ENCODE data around the gene SST. TPM values are rescaled to one million over a fixed set of nuclear protein-coding genes. Genes with fewer than 3 reads are reported as not detected.

SST gene
- total and polyA plus RNA-seq, 2 of the 4 experiments (the other 2 are of a cell fraction), result not detected

DNA sequence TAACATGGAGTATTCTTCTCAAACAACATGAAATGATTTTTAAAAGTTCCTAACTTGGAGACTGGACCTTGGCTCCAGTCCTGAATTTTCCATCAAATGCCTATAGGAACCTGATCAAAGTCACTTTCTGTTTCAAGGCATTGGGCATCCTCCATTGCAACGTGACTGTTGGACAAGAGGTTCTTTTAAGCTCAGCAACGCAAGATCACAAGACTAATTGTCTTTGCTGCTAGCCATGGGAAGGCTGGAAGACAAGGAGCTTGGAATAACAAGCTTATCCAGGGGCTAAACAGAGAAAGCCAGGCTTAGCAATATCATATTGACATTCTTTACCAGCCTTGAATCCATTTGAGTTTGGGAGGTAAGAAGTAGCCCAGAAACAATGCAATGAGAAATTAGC lies 48.3 kb downstream of the SST start:
- no CpG with 5 or more reads among the region's 2 CpGs for WGBS, 2 experiments (ENCODE audit: extremely low coverage in 2 of 2, insufficient read length in 1 of 2)
- Histone ChIP-seq H3K9ac (ENCODE audit: low read depth, low read length) (no peak overlapping the region), H2BK120ac (ENCODE audit: low read depth, low read length) (no peak overlapping the region), H3K4ac (ENCODE audit: low read depth, low read length) (no peak overlapping the region), H4K8ac (ENCODE audit: low read depth in 2 of 2, low read length in 2 of 2) (no peak overlapping the region), H2AK9ac (replicated peaks; ENCODE audit: low read depth, low read length, poor library complexity) (no peak overlapping the region), H3K4me2 (ENCODE audit: low read depth, low read length) (no peak overlapping the region), H2AK5ac (ENCODE audit: low read depth, low read length) (no peak overlapping the region), H3K27me3 (ENCODE audit: control insufficient read depth, insufficient read depth, low read length) (peaks cover 16% of the 10 kb centered on the region), H3K9me3 (ENCODE audit: control insufficient read depth, insufficient read depth, low read length) (no peaks in the 10 kb centered on the region), H2BK15ac (ENCODE audit: low read depth, low read length) (no peak overlapping the region), H3K4me1 (ENCODE audit: control insufficient read depth, insufficient read depth, low read length) (no peaks in the 10 kb centered on the region), H3K4me3 (ENCODE audit: insufficient read depth, low read depth, low read length) (no peak overlapping the region), H4K91ac (ENCODE audit: insufficient read depth, low read depth, low read length) (no peak overlapping the region), H3K56ac (ENCODE audit: extremely low read depth, insufficient read depth, low read length) (no peak overlapping the region), H3K23ac (ENCODE audit: low read depth, low read length) (no peak overlapping the region), H3K18ac (ENCODE audit: low read depth, low read length) (no peak overlapping the region), H2BK20ac (ENCODE audit: low read depth, low read length) (no peak overlapping the region), H3K14ac (replicated peaks; ENCODE audit: low read depth, low read length) (no peak overlapping the region), H3K9me1 (ENCODE audit: insufficient read depth, low read length) (no peaks in the 10 kb centered on the region), H4K20me1 (ENCODE audit: insufficient read depth, low read length) (no peaks in the 10 kb centered on the region), H2BK5ac (ENCODE audit: low read depth, low read length, poor library complexity, severe bottlenecking) (no peak overlapping the region), H3K27ac (ENCODE audit: insufficient read depth, low read length) (no peak overlapping the region), H4K5ac (ENCODE audit: low read depth, low read length) (no peak overlapping the region), H3K79me1 (ENCODE audit: low read depth in 1 of 2, low read length in 2 of 2) (no peaks in the 10 kb centered on the region), H2AFZ (replicated peaks; ENCODE audit: low read length, poor library complexity) (no peak overlapping the region), H3K36me3 (ENCODE audit: control insufficient read depth, insufficient read depth, low read length) (no peaks in the 10 kb centered on the region)
- dilution Hi-C loops (cut with HindIII; ENCODE audit: low sequenced_read_pairs, unreplicated experiment) (no loop called here), intact Hi-C loops (cut with micrococcal nuclease) (no loop called here), in situ Hi-C loops (cut with MboI; ENCODE audit: low sequenced_read_pairs) (no loop called here)
- TF ChIP-seq CHD1 (IDR thresholded peaks at IDR 0.05; ENCODE audit: low read depth, low read length), result no peak
- no peak for ATAC-seq (ENCODE audit: low read depth)
- CTCF ChIA-PET, result interaction anchor here (1.8 kb wide), 1 partner anchor 302 kb away, joined by 5 read pairs; no protein-coding TSS in a partner anchor
- BruUV-seq (replicated peaks), result no TSS peak
- POLR2A ChIA-PET (ENCODE audit: unreplicated experiment), result no interaction called here
- DNase-seq, result no peak

Data from IMR-90 (cell line).